GM21360 (cell line): ENCODE data around the gene CLOCK.
A peak's percentile ranks its signal among the peaks of the same experiment; 100 is the strongest.
"Not testable (repeated sequence)": the region's sequence is repeated elsewhere in the genome, so short reads cannot be mapped to it uniquely, and the experiment has no call there.

Experiments used
- ATAC-seq: cut with Tn5 transposase; IDR thresholded peaks from one replicate; pipeline ENCODE4 v1.9.1; 2021; ENCODE audit warnings: mild to moderate bottlenecking, moderate library complexity; ENCODE audit not compliant: unreplicated experiment

CLOCK gene

GRCh38 chr4:55546756-55547465, at the start of gene CLOCK:
Gene CLOCK (minus strand): TSS chr4:55546909. CDS start chr4:55482785, 64,124 bp downstream.
- ATAC-seq: peak; percentile 61

GRCh38 chr4:55592014-55592413, 45.3 kb upstream of the CLOCK start, which contains the start of gene PDCL2:
Gene PDCL2 (minus strand): TSS chr4:55592245. CDS start chr4:55592109, 136 bp downstream.
- no peak for ATAC-seq

GRCh38 chr4:55588160-55588559, 41.5 kb upstream of the CLOCK start:
- no peak for ATAC-seq

- ATAC-seq: not testable (repeated sequence)
These were observed 36.1 kb upstream of the CLOCK start for GRCh38 chr4:55582773-55583172.

- no peak for ATAC-seq
These were observed 31.8 kb upstream of the CLOCK start for GRCh38 chr4:55578341-55579010.

GRCh38 chr4:55575513-55575912, 28.8 kb upstream of the CLOCK start:
- ATAC-seq: no peak

GRCh38 chr4:55574252-55574651, 27.5 kb upstream of the CLOCK start:
- ATAC-seq: no peak

GRCh38 chr4:55571806-55572205, 25.1 kb upstream of the CLOCK start:
- ATAC-seq: no peak

GRCh38 chr4:55568905-55569504, 22.3 kb upstream of the CLOCK start:
- peak; percentile 57 for ATAC-seq

- peak; percentile 100 for ATAC-seq
These were observed 15.2 kb upstream of the CLOCK start for GRCh38 chr4:55561889-55562288.

- ATAC-seq: no peak
These were observed 13.4 kb upstream of the CLOCK start for GRCh38 chr4:55560096-55560495.

- ATAC-seq: no peak
These were observed 7.8 kb upstream of the CLOCK start for GRCh38 chr4:55554453-55555030.

GRCh38 chr4:55553441-55554201, 6.9 kb upstream of the CLOCK start:
- ATAC-seq: no peak

- not testable (repeated sequence) for ATAC-seq
These were observed 5.3 kb upstream of the CLOCK start for GRCh38 chr4:55551964-55552363.

- no peak for ATAC-seq
These were observed 3.2 kb upstream of the CLOCK start for GRCh38 chr4:55549888-55550287.

- no peak for ATAC-seq
These were observed 1.2 kb upstream of the CLOCK start for GRCh38 chr4:55547918-55548317.

- no peak for ATAC-seq
These were observed 709 bp upstream of the CLOCK start for GRCh38 chr4:55547466-55547770.

GRCh38 chr4:55546506-55546755, 278 bp downstream of the CLOCK start:
- no peak for ATAC-seq

- peak; percentile 39 for ATAC-seq
These were observed 836 bp downstream of the CLOCK start for GRCh38 chr4:55545641-55546505.

- ATAC-seq: no peak
These were observed 1.6 kb downstream of the CLOCK start for GRCh38 chr4:55545151-55545550.
